Stimulated activated CD8-positive, alpha-beta memory T cell treated with anti-CD3 and anti-CD28 coated beads, Interleukin-15, amount 100 ng/mL, for 48 hours (primary cell): ENCODE results near the gene OOSP4A.

Experiments
- DNase-seq, 2 donors: peaks; one replicate each; pipeline ENCODE4 v3.0.0-alpha.2; 2020; ENCODE audit warnings: low read depth in 2 of 2

The OOSP4A gene

GRCh38 chr11:59963733-59964132 lies at the start of gene OOSP4A:
OOSP4A (plus strand) TSS chr11:59964033; CDS start chr11:59964033, 0 bp downstream.
- no peak for DNase-seq

GRCh38 chr11:59918480-59918879 lies 45.4 kb upstream of the OOSP4A start:
- no peak for DNase-seq

DNA sequence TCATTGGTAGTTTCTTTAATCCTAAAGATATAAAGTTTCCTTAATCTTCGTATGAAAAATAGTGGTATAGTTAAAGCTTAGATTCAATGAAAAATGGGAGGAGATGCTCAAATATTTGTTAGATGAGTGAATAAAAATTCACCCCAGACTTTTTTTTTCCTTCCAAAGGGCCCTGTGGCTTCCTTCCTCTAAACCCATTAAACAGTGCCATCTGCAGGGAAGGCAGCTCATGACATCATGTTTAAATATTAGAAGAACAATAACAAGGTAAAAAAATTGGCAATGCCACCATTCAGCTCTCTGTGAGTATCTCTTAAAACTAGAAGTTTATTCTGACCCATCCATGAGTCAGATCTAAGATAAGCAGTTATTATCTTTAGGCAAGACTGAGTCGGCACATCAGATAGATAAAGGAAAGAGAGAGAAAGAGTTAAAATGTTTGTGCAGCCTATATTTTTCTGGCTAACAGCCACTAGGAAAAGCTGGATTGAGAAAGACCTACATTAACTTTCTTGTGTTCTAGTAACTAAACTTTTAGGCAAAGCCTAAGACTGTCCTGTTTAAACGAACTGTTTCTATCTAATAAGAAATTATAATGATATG lies 44.7 kb upstream of the OOSP4A start:
- no peak for DNase-seq

DNA sequence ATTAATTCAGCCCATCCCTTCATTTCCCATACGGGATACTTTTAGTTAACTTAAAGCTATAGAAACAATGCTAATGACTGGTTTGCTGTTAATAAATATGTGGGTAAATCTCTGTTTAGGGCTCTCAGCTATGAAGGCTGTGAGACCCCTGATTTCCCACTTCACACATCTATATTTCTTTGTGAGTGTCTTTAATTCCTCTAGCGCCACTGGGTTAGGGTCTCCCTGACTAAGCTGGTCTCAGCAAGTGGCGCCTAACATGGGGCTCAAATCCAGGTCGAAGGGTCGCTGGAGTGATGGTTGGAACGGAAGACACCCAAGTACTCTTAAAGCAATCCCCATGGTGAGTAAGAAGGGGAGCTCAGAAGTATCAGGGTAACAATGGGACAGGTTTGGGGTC lies 40.0 kb upstream of the OOSP4A start:
- DNase-seq = no peak

DNA sequence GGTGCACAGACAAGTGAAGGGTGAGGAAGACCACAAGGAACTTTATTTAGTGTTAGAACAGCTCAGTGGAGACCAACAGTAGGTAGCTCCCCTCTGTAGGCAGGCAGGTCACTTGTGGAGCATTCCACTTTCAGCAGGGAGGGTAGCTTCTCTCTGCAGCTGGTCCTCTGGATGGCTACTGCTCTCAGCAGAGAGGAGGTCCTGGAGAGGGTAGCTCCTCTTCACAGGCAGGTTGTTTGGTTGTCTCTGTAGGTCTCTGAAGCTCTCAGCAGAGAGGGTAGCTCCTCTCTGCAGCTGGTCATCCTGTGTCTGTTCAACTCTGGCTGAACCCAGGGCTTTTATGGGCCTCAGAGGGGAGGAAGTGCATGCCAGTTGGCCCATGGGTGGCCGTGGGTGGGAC lies 32.1 kb upstream of the OOSP4A start:
- DNase-seq = no peak

- no peak for DNase-seq
These were observed 25.7 kb upstream of the OOSP4A start, which contains the start of gene OOSP1 for GRCh38 chr11:59938132-59938531. OOSP1 (plus strand) TSS chr11:59938432; CDS start chr11:59938455, 23 bp downstream.

DNA sequence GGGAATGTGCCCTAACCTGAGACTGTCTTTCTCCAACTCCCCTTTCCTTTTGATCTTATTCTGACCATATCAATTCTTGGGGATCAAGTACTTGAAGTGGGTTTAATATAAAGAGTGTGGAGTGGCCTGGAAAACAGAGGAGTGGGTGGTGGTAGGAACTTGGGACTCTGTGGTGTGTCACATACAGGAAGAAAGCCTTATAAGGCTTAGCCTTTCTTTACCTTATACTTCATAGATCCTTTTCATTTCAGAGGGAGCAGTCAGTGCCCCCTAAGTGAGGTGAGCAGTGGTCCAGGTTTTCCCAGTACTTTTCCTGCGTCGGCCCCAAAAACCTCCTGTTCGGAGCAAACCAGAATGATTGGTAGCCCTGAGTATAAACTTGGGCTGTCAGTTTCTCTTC lies 25.1 kb upstream of the OOSP4A start:
- no peak for DNase-seq

DNA sequence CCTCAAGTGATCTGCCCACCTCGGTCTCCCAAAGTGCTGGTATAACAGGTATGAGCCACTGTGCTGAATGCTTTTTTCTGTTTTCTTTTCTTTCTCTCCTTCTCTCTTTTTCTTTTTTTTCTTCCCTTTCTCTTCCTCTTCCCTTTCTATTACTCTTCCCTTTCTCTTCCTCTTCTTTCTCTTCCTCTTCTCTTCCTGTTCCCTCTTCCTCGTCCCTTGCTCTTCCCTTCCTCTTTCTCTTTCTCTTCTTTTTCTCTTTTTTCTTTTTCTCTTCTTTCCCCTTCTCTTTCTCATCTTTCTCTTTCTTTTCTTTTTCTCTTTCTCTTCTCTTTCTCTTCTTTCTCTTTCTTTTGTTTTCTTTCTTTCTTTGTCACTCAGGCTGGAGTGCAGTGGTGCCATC lies 24.4 kb upstream of the OOSP4A start:
- DNase-seq = no peak

DNA sequence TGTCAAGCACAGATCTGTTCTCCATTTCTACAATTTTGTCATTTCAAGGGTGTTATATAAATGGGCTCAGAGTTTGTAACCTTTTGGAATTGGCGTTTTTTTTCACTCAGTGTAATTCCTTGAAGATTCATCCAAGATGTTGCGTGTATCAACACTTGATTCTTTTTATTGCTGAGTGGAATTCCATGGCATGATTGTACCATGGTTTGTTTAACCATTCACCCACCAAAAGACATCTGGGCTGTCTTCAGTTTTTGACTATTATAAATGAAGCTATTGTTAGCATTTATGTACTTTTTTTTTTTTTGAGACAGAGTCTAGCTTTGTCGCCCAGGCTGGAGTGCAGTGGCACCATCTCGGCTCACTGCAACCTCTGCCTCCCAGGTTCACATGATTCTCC lies 22.7 kb upstream of the OOSP4A start:
- DNase-seq = no peak

DNA sequence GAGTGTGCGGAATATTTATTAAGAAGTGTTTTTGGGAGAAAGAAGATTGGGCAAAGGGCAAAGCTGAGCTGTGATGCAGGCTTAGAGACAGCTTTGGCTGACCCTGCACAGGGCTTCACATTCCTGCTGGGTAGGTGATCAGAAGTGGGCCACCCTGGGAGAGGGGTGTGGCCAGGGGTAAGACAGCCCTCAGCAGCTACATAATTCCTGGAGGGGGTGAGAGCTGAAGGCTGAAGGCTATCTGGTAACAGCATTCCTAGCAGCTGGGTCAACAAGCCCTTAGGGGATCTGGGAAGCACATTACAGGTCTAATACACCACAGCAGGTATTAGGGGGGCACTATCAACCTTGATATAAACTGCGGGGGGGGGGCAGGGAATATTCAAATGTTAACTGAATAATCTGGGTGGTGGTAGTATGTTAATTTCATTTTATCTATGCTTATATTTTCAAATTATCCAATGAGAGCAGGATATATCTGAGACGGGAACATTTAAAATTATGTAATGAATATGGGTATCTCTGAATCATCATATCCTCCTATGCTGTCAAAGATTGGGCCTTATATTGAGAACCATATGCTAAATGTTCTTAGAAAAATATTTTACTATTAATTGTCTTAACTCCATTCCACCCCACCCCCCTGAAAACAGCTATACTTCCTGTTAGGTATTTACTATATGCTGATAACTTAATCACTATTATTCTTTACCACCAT lies 19.7 kb upstream of the OOSP4A start:
- no peak for DNase-seq

- DNase-seq = no peak
These were observed 19.1 kb upstream of the OOSP4A start for GRCh38 chr11:59944720-59945119.

DNA sequence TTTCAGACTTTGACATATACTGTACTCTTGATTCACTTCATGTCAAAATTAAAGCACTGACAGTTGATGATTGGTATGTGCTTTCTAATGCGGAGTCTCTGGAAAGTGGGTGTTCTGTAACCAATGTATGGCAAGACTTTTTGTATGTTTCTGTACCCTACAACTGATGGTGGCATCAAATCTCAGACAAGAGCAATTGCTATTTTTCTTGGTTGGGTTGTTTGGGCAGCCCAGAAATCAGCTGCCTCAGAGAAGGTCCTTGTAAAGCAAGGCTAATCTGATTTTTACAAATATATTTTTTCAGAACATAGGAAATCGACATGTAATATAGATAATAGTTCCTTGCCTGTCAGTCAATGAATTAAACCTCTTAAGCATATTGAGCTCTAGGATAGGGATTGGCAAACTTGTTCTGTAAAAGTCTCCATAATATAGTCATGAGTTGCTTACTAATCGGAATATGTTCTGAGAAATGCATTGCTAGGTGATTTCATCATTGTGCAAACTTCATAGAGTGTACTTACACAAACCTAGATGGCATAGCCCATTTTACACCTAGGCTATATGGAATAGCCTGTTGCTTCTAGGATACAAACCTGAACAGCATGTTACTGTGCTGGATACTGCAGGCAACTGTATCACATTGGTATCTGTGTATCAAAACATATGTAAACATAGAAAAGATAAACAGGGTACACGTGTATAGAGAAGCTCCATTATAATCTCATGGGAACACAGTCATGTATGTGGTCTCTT lies 10.2 kb upstream of the OOSP4A start:
- DNase-seq = no peak

DNA sequence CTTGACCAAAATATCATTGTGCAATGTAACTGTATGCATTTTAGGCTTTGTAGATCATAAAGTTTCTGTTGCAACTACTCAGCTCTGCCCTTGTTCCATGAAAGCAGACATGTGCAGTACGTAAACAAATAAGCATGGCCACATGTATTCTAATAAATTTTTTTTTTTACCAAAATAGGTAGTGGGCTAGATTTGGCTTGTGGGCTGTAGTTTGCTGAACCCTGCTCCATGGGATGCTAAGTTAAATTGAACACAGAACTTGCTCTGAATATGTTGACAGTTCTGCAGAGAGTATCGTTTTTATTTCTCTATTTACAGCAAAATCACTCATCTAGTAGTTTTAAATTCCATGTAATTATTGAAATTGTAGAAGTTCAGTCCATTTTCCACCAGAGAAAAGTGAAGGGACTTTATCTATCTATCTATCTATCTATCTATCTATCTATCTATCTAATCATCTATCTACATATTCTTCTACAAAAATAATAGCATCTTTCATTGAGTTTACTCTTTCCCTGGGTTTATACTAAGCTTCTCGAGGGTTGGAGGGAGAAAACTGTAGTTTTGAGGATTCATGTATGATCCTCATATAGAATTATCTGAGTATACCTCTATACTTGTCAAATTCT lies 9.5 kb upstream of the OOSP4A start:
- no peak for DNase-seq

- no peak for DNase-seq
These were observed 6.7 kb upstream of the OOSP4A start for GRCh38 chr11:59957094-59957493.

- DNase-seq = no peak
These were observed 3.1 kb upstream of the OOSP4A start for GRCh38 chr11:59960502-59961381.

- DNase-seq = no peak
These were observed 1.7 kb upstream of the OOSP4A start for GRCh38 chr11:59962107-59962482.

- DNase-seq = no peak
These were observed 1.6 kb downstream of the OOSP4A start for GRCh38 chr11:59965424-59965823.

GRCh38 chr11:59966201-59966600 lies 2.4 kb downstream of the OOSP4A start:
- DNase-seq = no peak

DNA sequence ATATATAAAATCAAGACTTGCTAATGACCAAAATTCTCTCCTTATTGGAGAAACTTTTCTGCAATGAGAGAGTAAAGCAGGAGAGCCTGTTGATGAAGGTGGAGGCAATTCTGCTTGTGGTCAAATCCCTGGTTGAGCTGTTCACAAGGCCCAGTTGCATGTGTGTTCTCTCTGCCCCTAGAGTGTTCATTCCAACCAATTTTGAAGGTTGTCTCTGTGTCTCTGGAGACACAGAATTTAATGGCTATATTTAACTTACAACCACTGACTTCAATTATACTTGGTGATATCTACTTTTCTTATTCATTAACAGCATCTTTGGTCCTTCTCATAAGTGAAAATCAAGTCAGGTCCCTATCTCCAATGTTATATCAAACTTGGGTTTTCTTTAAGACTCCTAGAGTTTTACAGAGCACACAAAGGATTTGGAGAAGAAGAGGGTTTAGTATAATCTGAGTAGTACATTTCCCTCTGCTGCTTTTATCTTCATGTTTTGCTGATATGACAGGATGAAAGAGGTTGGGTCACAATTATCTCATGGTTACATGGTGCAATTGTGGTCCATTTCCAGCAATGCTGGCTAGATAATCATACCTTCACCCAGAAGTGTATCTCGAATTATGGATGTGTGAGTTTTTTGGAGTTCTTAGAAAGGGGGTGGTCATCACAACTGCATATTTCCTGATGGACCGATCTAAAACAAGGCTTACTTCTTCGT lies 4.0 kb downstream of the OOSP4A start:
- DNase-seq = no peak

DNA sequence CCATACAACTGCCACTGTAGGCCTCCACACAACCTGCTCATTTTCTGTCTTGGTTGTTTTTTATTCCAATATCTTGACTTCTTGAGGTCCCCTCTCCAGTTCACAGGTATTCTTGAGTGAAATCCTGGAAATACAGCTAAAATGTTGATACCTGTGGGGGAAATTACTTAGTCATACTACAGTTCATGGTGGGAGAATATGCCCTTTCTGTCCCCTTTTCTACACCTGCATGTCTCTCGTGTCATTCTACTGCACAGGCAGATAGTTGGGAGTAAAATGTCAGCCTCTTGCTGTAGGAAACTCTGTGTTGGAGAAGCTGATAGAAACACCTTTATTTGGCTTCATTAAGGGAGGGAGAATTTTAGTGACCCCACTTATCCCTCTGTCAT lies 4.6 kb downstream of the OOSP4A start:
- DNase-seq = no peak

GRCh38 chr11:59973097-59973496 lies 9.3 kb downstream of the OOSP4A start:
- no peak for DNase-seq
